CD4-positive, CD25-positive, alpha-beta regulatory T cell (primary cell): ENCODE measurements around the gene RPP14. TPM values are rescaled to one million over a fixed set of nuclear protein-coding genes. Genes with fewer than 3 reads are reported as not detected.

ENCODE experiments used
- ATAC-seq, 2 donors: fragments of 150-1000 bp; cut with Tn5 transposase; one replicate each; pipeline ENCODE4 v1.10.0; 2021; ENCODE audit warnings: low read depth in 2 of 2, moderate number of reproducible peaks in 2 of 2, moderate library complexity in 1 of 2
- DNase-seq, 3 donors: peaks; one replicate each; pipeline versions ENCODE4 v3.0.0 to v3.0.0-alpha.2; 2012 to 2022; ENCODE audit warnings: mixed read lengths in 1 of 3
- H3K27ac ChIP-seq: one replicate; pipeline ENCODE4 v1.7.0; 2013; ENCODE audit warnings: mild to moderate bottlenecking, low read length; ENCODE audit not compliant: insufficient read depth, poor library complexity, severe bottlenecking
- H3K27me3 ChIP-seq: one replicate; pipeline ENCODE4 v1.7.0; 2013; ENCODE audit warnings: low read length; ENCODE audit not compliant: control insufficient read depth, insufficient read depth
- H3K36me3 ChIP-seq: one replicate; pipeline ENCODE4 v1.7.0; 2013; ENCODE audit warnings: mild to moderate bottlenecking, low read length, moderate library complexity; ENCODE audit not compliant: control insufficient read depth, insufficient read depth
- H3K4me1 ChIP-seq: 2 replicates; pipeline ENCODE4 v1.7.0; 2013; ENCODE audit warnings: mild to moderate bottlenecking, low read length; ENCODE audit not compliant: insufficient read depth, control insufficient read depth, poor library complexity, severe bottlenecking
- H3K4me3 ChIP-seq: one replicate; pipeline ENCODE4 v1.7.0; 2013; ENCODE audit warnings: low read depth, mild to moderate bottlenecking, low read length, moderate library complexity
- H3K9me3 ChIP-seq, 2 experiments: 1 replicate in 1 of 2; 2 replicates in 1 of 2; pipeline ENCODE4 v1.7.0; 2013; ENCODE audit warnings: low read length in 2 of 2, mild to moderate bottlenecking in 1 of 2, moderate library complexity in 1 of 2; ENCODE audit not compliant: control insufficient read depth in 2 of 2
- H3K27ac Mint-ChIP-seq, 3 donors: one replicate each; pipeline ENCODE4 v1.8.0; 2020 to 2022; ENCODE audit warnings: mild to moderate bottlenecking in 3 of 3, mixed read lengths in 3 of 3, moderate library complexity in 2 of 3
- H3K27me3 Mint-ChIP-seq: one replicate; pipeline ENCODE4 v1.8.0; 2022; ENCODE audit warnings: mild to moderate bottlenecking, mixed read lengths
- H3K36me3 Mint-ChIP-seq: one replicate; pipeline ENCODE4 v1.8.0; 2020; ENCODE audit warnings: mixed read lengths
- H3K4me1 Mint-ChIP-seq, 4 donors: one replicate each; pipeline ENCODE4 v1.8.0; 2020 to 2022; ENCODE audit warnings: mixed read lengths in 4 of 4, mild to moderate bottlenecking in 1 of 4
- H3K4me3 Mint-ChIP-seq, 4 donors: one replicate each; pipeline ENCODE4 v1.8.0; 2020 to 2022; ENCODE audit warnings: mild to moderate bottlenecking in 4 of 4, mixed read lengths in 4 of 4, moderate library complexity in 3 of 4
- H3K9me3 Mint-ChIP-seq, 7 donors: one replicate each; pipeline ENCODE4 v1.8.0; 2020 to 2022; ENCODE audit warnings: mixed read lengths in 7 of 7, mild to moderate bottlenecking in 3 of 7, moderate library complexity in 2 of 7
- polyA plus RNA-seq, 4 donors: library from polyadenylated mRNA; unstranded; fragments of 300-500 nt; fragmentation: Illumina TruSeq; gene quantifications; one replicate each; pipeline ENCODE4 v1.2.3, GENCODE V29; 2021
- total RNA-seq: library from RNA; stranded (reverse); gene quantifications from one replicate; pipeline ENCODE4 v1.2.3, GENCODE V29; 2022

RPP14 gene
- total and polyA plus RNA-seq, 5 donors from 2014 or later: 5.7 to 14.3 (median 7.0) TPM

GRCh38 chr3:58326267-58326900 is 20.3 kb downstream of the RPP14 start:
- no peaks in the 10 kb centered on the region for H3K27me3 Mint-ChIP-seq
- Histone ChIP-seq H3K9me3 (no peaks in the 10 kb centered on the region), H3K4me3 (no peak overlapping the region), H3K4me1 (peaks cover 10% of the 10 kb centered on the region), H3K36me3 (no peaks in the 10 kb centered on the region), H3K27ac (no peak overlapping the region), H3K27me3 (no peaks in the 10 kb centered on the region)
- peak overlapping the region in 1 of 4 donors; percentile 9 for H3K4me3 Mint-ChIP-seq
- ATAC-seq (no peak), DNase-seq (no peak)
- H3K27ac Mint-ChIP-seq: peak overlapping the region in 1 of 3 donors; percentile 68
- H3K36me3 Mint-ChIP-seq: no peaks in the 10 kb centered on the region
- H3K4me1 Mint-ChIP-seq: peaks cover 8 to 20% (median 16%) of the 10 kb centered on the region in 4 donors
- H3K9me3 Mint-ChIP-seq: peaks cover 0 to 1% (median 0%) of the 10 kb centered on the region in 7 donors

GRCh38 chr3:58329150-58329921 is 23.3 kb downstream of the RPP14 start:
- peak overlapping the region in 1 of 3 donors; percentile 42 for H3K27ac Mint-ChIP-seq
- no peak for ATAC-seq
- no peak overlapping the region for H3K4me3 ChIP-seq
- H3K27me3 ChIP-seq: no peaks in the 10 kb centered on the region
- H3K36me3 Mint-ChIP-seq: no peaks in the 10 kb centered on the region
- H3K27me3 Mint-ChIP-seq: peaks cover 5% of the 10 kb centered on the region
- no peak for DNase-seq
- no peaks in the 10 kb centered on the region for H3K9me3 ChIP-seq
- no peaks in the 10 kb centered on the region for H3K36me3 ChIP-seq
- H3K4me3 Mint-ChIP-seq: no peak overlapping the region
- H3K4me1 Mint-ChIP-seq: peaks cover 13 to 34% (median 20%) of the 10 kb centered on the region in 4 donors
- H3K9me3 Mint-ChIP-seq: peaks cover 0 to 1% (median 0%) of the 10 kb centered on the region in 7 donors
- H3K27ac ChIP-seq: no peak overlapping the region
- peaks cover 25% of the 10 kb centered on the region for H3K4me1 ChIP-seq

GRCh38 chr3:58329922-58330413 is 23.9 kb downstream of the RPP14 start:
- H3K27ac Mint-ChIP-seq: peak overlapping the region in 1 of 3 donors; percentile 42

GRCh38 chr3:58331593-58332152 is 25.6 kb downstream of the RPP14 start:
- Histone ChIP-seq H3K27me3 (no peaks in the 10 kb centered on the region), H3K4me1 (peaks cover 29% of the 10 kb centered on the region), H3K36me3 (no peaks in the 10 kb centered on the region), H3K9me3 (no peaks in the 10 kb centered on the region), H3K27ac (no peak overlapping the region), H3K4me3 (no peak overlapping the region)
- H3K9me3 Mint-ChIP-seq: peaks cover 0 to 1% (median 0%) of the 10 kb centered on the region in 7 donors
- peak overlapping the region; percentile 54 to 84 (median 78) for H3K4me3 Mint-ChIP-seq
- H3K27ac Mint-ChIP-seq: no peak overlapping the region
- H3K27me3 Mint-ChIP-seq: peaks cover 5% of the 10 kb centered on the region
- H3K36me3 Mint-ChIP-seq: no peaks in the 10 kb centered on the region
- DNase-seq: no peak
- no peak for ATAC-seq
- peaks cover 19 to 39% (median 32%) of the 10 kb centered on the region in 4 donors for H3K4me1 Mint-ChIP-seq

More at GRCh38 chr3:58329922-58330413, 23.9 kb downstream of the RPP14 start:
- peaks cover 14 to 35% (median 22%) of the 10 kb centered on the region in 4 donors for H3K4me1 Mint-ChIP-seq
- H3K9me3 Mint-ChIP-seq: peaks cover 0 to 1% (median 0%) of the 10 kb centered on the region in 7 donors
- Histone ChIP-seq H3K4me1 (peaks cover 27% of the 10 kb centered on the region), H3K36me3 (no peaks in the 10 kb centered on the region), H3K4me3 (no peak overlapping the region), H3K9me3 (no peaks in the 10 kb centered on the region), H3K27me3 (no peaks in the 10 kb centered on the region), H3K27ac (no peak overlapping the region)
- no peaks in the 10 kb centered on the region for H3K36me3 Mint-ChIP-seq
- peak overlapping the region in 1 of 4 donors; percentile 84 for H3K4me3 Mint-ChIP-seq
- H3K27me3 Mint-ChIP-seq: peaks cover 5% of the 10 kb centered on the region
- no peak for DNase-seq
- no peak for ATAC-seq

GRCh38 chr3:58332575-58333188 is 26.6 kb downstream of the RPP14 start, which contains the start of gene PXK:
Gene PXK, plus strand, starts transcription at chr3:58332892. Its CDS starts 97 bp downstream, at chr3:58332989.
- peak; percentile 93 to 97 for ATAC-seq
- Histone ChIP-seq H3K9me3 (no peaks in the 10 kb centered on the region), H3K4me3 (peak within 1 kb of the TSS; percentile 83), H3K27me3 (no peaks in the 10 kb centered on the region), H3K36me3 (no peaks in the 10 kb centered on the region), H3K27ac (no peak within 1 kb of the TSS), H3K4me1 (peaks cover 29% of the 10 kb centered on the region)
- peaks cover 0 to 1% (median 0%) of the 10 kb centered on the region in 7 donors for H3K9me3 Mint-ChIP-seq
- H3K4me3 Mint-ChIP-seq: peak within 1 kb of the TSS; percentile 99 to 100 (median 100)
- DNase-seq: peak; percentile 65 to 84 (median 80)
- H3K27me3 Mint-ChIP-seq: peaks cover 5% of the 10 kb centered on the region
- peak within 1 kb of the TSS; percentile 65 to 96 (median 95) for H3K27ac Mint-ChIP-seq
- peaks cover 19 to 45% (median 38%) of the 10 kb centered on the region in 4 donors for H3K4me1 Mint-ChIP-seq
- H3K36me3 Mint-ChIP-seq: peaks cover under 1% of the 10 kb centered on the region

- no peak overlapping the region for H3K27ac ChIP-seq
- no peaks in the 10 kb centered on the region for H3K9me3 ChIP-seq
- H3K36me3 Mint-ChIP-seq: peaks cover 3% of the 10 kb centered on the region
- no peaks in the 10 kb centered on the region for H3K27me3 ChIP-seq
- peaks cover 0 to 1% (median 0%) of the 10 kb centered on the region in 7 donors for H3K9me3 Mint-ChIP-seq
- peaks cover 29% of the 10 kb centered on the region for H3K4me1 ChIP-seq
- peak overlapping the region; percentile 65 to 96 (median 95) for H3K27ac Mint-ChIP-seq
- DNase-seq (peak in 2 of 3 donors; percentile 22 to 56), ATAC-seq (peak; percentile 13 to 25)
- peaks cover 5% of the 10 kb centered on the region for H3K27me3 Mint-ChIP-seq
- peaks cover 19 to 45% (median 38%) of the 10 kb centered on the region in 4 donors for H3K4me1 Mint-ChIP-seq
- peak overlapping the region; percentile 83 for H3K4me3 ChIP-seq
- H3K36me3 ChIP-seq: no peaks in the 10 kb centered on the region
- peak overlapping the region; percentile 99 to 100 (median 100) for H3K4me3 Mint-ChIP-seq
These were observed 27.4 kb downstream of the RPP14 start for GRCh38 chr3:58333206-58334012.
